Measurements from ENCODE around the gene ADAMTS19.

Gene ADAMTS19

GRCh38 chr5:129661366-129662035 lies 201.4 kb downstream of the ADAMTS19 start:
- no peak for TF ChIP-seq SIN3A (IDR thresholded peaks at IDR 0.05; ENCODE audit: borderline replicate concordance, insufficient read depth, low read length)
- no peak for TF ChIP-seq REST (IDR thresholded peaks at IDR 0.05; ENCODE audit: insufficient read depth in 1 of 2, low read depth in 2 of 2, low read length in 2 of 2)
- no peak for TF ChIP-seq TAF1 (IDR thresholded peaks at IDR 0.05; ENCODE audit: borderline replicate concordance, insufficient read depth, low read length)
- no peak for TF ChIP-seq POLR2AphosphoS5 (IDR thresholded peaks at IDR 0.05; ENCODE audit: low read depth, low read length)
- TF ChIP-seq FOXP2 (optimal IDR thresholded peaks at IDR 0.05; ENCODE audit: borderline replicate concordance, extremely low read depth, extremely low read length, insufficient read depth) = no peak

DNA sequence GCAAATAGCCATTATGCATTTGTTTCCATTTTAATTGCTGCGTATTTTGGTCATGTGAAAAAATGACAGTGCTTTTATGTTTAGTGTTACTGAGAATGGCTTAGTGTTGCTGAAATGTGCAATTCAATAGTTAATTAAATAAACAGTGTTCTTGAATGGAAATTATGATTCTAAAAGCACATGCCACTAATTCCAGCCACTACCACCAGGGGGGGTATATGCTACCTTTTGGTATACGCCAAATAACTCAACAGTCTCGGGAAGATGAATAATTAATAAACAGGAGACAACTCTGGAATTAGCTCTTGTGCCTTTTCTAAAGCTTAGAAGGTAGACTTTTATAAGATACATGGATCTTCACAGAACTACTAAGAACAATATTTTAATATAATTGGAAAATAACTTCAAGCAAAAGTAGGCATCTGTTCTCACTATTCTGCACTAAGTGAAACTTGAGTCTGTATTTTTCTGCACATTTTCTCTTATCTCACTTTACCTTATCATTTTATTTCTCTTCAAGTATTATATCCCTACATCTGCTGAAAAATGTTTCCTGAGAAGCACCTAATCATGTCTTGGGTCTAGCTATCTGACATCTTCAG lies 204.3 kb downstream of the ADAMTS19 start:
- TF ChIP-seq SIN3A (IDR thresholded peaks at IDR 0.05; ENCODE audit: borderline replicate concordance, insufficient read depth, low read length) (no peak), FOXP2 (optimal IDR thresholded peaks at IDR 0.05; ENCODE audit: borderline replicate concordance, extremely low read depth, extremely low read length, insufficient read depth) (no peak), TAF1 (IDR thresholded peaks at IDR 0.05; ENCODE audit: borderline replicate concordance, insufficient read depth, low read length) (no peak), POLR2AphosphoS5 (IDR thresholded peaks at IDR 0.05; ENCODE audit: low read depth, low read length) (no peak), REST (IDR thresholded peaks at IDR 0.05; ENCODE audit: insufficient read depth in 1 of 2, low read depth in 2 of 2, low read length in 2 of 2) (no peak)

DNA sequence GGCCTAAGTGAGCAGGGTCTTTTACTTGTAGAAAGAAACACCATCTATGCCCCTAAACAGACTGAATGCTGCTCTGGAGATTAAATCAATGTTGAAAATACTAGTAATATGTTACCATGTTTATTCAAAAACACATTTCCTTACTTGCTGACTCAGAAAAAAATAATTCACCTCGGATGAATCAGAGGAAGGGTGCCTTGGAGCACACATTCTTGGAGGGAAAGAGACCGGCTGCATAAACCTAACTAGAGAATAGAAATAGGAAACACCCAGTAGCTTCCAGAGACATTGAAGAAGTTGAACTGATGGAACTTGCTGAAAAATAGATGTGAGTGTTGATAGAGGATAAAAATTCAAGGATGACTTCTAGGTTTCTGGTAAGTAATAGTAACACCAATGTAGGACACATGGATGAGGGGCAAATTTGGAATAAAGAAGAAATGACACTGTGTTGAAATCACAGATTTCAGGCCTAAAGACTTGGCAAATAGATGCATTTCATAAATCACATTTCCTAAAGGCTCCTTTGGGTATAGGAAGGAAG lies 210.9 kb downstream of the ADAMTS19 start:
- TF ChIP-seq POLR2AphosphoS5 (IDR thresholded peaks at IDR 0.05; ENCODE audit: low read depth, low read length) (no peak), TAF1 (IDR thresholded peaks at IDR 0.05; ENCODE audit: borderline replicate concordance, insufficient read depth, low read length) (no peak), FOXP2 (optimal IDR thresholded peaks at IDR 0.05; ENCODE audit: borderline replicate concordance, extremely low read depth, extremely low read length, insufficient read depth) (no peak), SIN3A (IDR thresholded peaks at IDR 0.05; ENCODE audit: borderline replicate concordance, insufficient read depth, low read length) (no peak), REST (IDR thresholded peaks at IDR 0.05; ENCODE audit: insufficient read depth in 1 of 2, low read depth in 2 of 2, low read length in 2 of 2) (no peak)

- TF ChIP-seq SIN3A (IDR thresholded peaks at IDR 0.05; ENCODE audit: borderline replicate concordance, insufficient read depth, low read length) (no peak), POLR2AphosphoS5 (IDR thresholded peaks at IDR 0.05; ENCODE audit: low read depth, low read length) (no peak), TAF1 (IDR thresholded peaks at IDR 0.05; ENCODE audit: borderline replicate concordance, insufficient read depth, low read length) (no peak), REST (IDR thresholded peaks at IDR 0.05; ENCODE audit: insufficient read depth in 1 of 2, low read depth in 2 of 2, low read length in 2 of 2) (no peak), FOXP2 (optimal IDR thresholded peaks at IDR 0.05; ENCODE audit: borderline replicate concordance, extremely low read depth, extremely low read length, insufficient read depth) (no peak)
These were observed 211.9 kb downstream of the ADAMTS19 start for GRCh38 chr5:129672006-129672405.
